ENCODE results near the gene COL25A1. TPM values are rescaled to one million over a fixed set of nuclear protein-coding genes. Genes with fewer than 3 reads are reported as not detected.
"Not testable (repeated sequence)": the region's sequence is repeated elsewhere in the genome, so short reads cannot be mapped to it uniquely, and the experiment has no call there.

COL25A1 gene
- polyA plus RNA-seq, 1 donor, result 2.5 TPM

DNA sequence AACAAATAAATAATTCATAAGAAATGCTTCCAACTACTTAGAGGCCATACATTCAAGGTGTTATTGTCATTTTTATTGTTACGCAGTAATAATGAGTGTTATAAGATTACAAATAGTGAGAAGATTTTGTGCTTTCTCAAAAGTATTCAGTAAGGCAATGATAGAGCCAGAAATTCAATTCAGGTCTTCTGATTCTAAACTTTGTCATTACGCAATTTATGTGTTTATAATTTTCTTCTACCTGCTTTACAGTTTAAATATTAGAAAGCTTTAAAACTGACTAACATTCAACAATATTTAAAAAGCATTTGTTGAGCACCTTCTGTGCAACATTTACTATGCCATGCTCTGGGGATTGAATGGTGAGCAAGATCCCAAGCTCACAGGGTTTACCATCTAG, 356.2 kb downstream of the COL25A1 start:
- H3K27ac ChIP-seq (ENCODE audit: low read length), result no peak overlapping the region
- DNase-seq, result no peak
- no peak overlapping the region for H3K4me3 ChIP-seq (ENCODE audit: low read length)
- H3K4me1 ChIP-seq (ENCODE audit: control insufficient read depth, insufficient read depth, low read length), result no peaks in the 10 kb centered on the region
- H3K9me3 ChIP-seq (ENCODE audit: control insufficient read depth, low read depth, low read length), result no peaks in the 10 kb centered on the region
- no peaks in the 10 kb centered on the region for H3K36me3 ChIP-seq (ENCODE audit: control insufficient read depth, insufficient read depth, low read length)
- H3K27me3 ChIP-seq (ENCODE audit: control insufficient read depth, insufficient read depth, low read length), result no peaks in the 10 kb centered on the region
- no CpG with 5 or more reads among the region's 2 CpGs for WGBS (ENCODE audit: insufficient coverage, low lambda C conversion rate)

- WGBS (ENCODE audit: insufficient coverage, low lambda C conversion rate), result 64% methylated on average over 2 of the region's 4 CpGs
- Histone ChIP-seq H3K27me3 (ENCODE audit: control insufficient read depth, insufficient read depth, low read length) (no peaks in the 10 kb centered on the region), H3K4me1 (ENCODE audit: control insufficient read depth, insufficient read depth, low read length) (no peaks in the 10 kb centered on the region), H3K9me3 (ENCODE audit: control insufficient read depth, low read depth, low read length) (no peaks in the 10 kb centered on the region), H3K4me3 (ENCODE audit: low read length) (no peak overlapping the region), H3K36me3 (ENCODE audit: control insufficient read depth, insufficient read depth, low read length) (no peaks in the 10 kb centered on the region), H3K27ac (ENCODE audit: low read length) (no peak overlapping the region)
- no peak for DNase-seq
These were observed 358.4 kb downstream of the COL25A1 start for GRCh38 chr4:108943976-108944591.

GRCh38 chr4:108943371-108943770, 359.1 kb downstream of the COL25A1 start:
- 83% methylated on average over 1 of the region's 3 CpGs for WGBS (ENCODE audit: insufficient coverage, low lambda C conversion rate)
- Histone ChIP-seq H3K9me3 (ENCODE audit: control insufficient read depth, low read depth, low read length) (no peaks in the 10 kb centered on the region), H3K27ac (ENCODE audit: low read length) (no peak overlapping the region), H3K27me3 (ENCODE audit: control insufficient read depth, insufficient read depth, low read length) (no peaks in the 10 kb centered on the region), H3K36me3 (ENCODE audit: control insufficient read depth, insufficient read depth, low read length) (no peaks in the 10 kb centered on the region), H3K4me3 (ENCODE audit: low read length) (no peak overlapping the region), H3K4me1 (ENCODE audit: control insufficient read depth, insufficient read depth, low read length) (no peaks in the 10 kb centered on the region)
- no peak for DNase-seq

DNA sequence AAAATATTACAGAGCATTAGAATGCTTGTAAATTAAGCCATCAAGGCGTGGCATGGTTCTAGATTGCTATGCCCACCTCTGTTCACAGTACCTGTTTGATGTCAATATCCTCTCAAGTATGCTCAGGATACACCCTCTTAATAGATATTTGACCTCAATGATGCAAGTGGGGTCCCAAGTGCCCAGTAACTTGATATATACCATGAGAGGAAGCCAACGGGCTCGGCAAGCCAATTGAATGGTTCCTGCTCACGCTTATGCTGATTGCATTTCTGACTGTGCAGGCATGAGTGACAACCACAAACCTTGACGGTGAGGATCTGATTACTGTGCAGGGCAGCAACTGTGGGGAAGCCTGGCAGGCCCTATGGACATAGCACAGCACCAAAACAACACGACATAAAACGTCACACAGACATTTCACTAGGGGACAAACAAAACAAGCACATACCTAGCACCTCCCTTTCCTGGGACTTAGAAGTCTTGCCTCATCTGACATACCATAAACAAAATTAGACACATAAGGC, 360.5 kb downstream of the COL25A1 start:
- WGBS (ENCODE audit: insufficient coverage, low lambda C conversion rate), result no CpG with 5 or more reads among the region's 7 CpGs
- Histone ChIP-seq H3K27me3 (ENCODE audit: control insufficient read depth, insufficient read depth, low read length) (no peaks in the 10 kb centered on the region), H3K27ac (ENCODE audit: low read length) (no peak overlapping the region), H3K4me3 (ENCODE audit: low read length) (no peak overlapping the region), H3K4me1 (ENCODE audit: control insufficient read depth, insufficient read depth, low read length) (no peaks in the 10 kb centered on the region), H3K9me3 (ENCODE audit: control insufficient read depth, low read depth, low read length) (no peaks in the 10 kb centered on the region), H3K36me3 (ENCODE audit: control insufficient read depth, insufficient read depth, low read length) (no peaks in the 10 kb centered on the region)
- no peak for DNase-seq

DNA sequence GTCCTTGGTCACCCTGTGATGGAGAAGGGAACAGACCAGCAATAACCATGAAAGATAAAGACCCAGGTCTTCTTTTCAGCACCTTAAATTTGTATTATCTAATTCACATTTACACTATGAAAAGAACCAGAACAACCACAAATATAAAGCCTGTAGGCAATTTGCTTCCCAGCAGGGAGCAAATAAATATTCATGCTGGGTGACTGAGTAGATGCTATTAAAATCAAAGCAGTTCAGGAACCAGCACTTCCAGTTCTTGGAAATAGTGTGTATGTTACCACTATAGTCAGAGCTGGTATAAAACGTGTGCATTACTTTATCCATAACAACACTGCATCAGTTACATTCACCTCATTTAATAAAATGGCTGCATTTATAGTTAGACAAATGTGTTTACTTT, 361.8 kb downstream of the COL25A1 start:
- Histone ChIP-seq H3K9me3 (ENCODE audit: control insufficient read depth, low read depth, low read length) (no peaks in the 10 kb centered on the region), H3K4me1 (ENCODE audit: control insufficient read depth, insufficient read depth, low read length) (no peaks in the 10 kb centered on the region), H3K36me3 (ENCODE audit: control insufficient read depth, insufficient read depth, low read length) (no peaks in the 10 kb centered on the region), H3K27me3 (ENCODE audit: control insufficient read depth, insufficient read depth, low read length) (no peaks in the 10 kb centered on the region), H3K27ac (ENCODE audit: low read length) (no peak overlapping the region), H3K4me3 (ENCODE audit: low read length) (no peak overlapping the region)
- 100% methylated on average over 1 of the region's 1 CpG for WGBS (ENCODE audit: insufficient coverage, low lambda C conversion rate)
- DNase-seq, result no peak

DNA sequence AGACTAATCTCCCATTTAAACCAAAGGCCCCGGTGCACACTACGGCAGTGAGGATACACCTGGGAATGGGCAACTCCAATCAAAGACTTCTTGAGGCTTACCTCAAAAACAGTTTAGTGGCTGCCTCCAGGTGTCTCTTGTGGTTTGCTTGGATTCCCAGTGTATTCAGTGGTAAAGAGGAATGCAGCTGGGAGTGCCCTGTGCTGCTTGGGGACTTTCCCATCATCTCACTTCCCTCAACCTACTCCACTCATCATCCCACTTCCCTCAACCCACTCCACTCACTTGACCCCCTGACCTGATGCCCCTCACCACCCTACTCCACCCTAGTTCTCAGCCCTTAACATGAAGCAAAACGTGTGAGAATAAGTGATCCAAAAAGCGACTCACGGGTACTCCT, 362.3 kb downstream of the COL25A1 start:
- H3K4me3 ChIP-seq (ENCODE audit: low read length), result no peak overlapping the region
- H3K9me3 ChIP-seq (ENCODE audit: control insufficient read depth, low read depth, low read length), result no peaks in the 10 kb centered on the region
- DNase-seq, result no peak
- no CpG with 5 or more reads among the region's 5 CpGs for WGBS (ENCODE audit: insufficient coverage, low lambda C conversion rate)
- H3K27me3 ChIP-seq (ENCODE audit: control insufficient read depth, insufficient read depth, low read length), result no peaks in the 10 kb centered on the region
- H3K36me3 ChIP-seq (ENCODE audit: control insufficient read depth, insufficient read depth, low read length), result no peaks in the 10 kb centered on the region
- no peaks in the 10 kb centered on the region for H3K4me1 ChIP-seq (ENCODE audit: control insufficient read depth, insufficient read depth, low read length)
- no peak overlapping the region for H3K27ac ChIP-seq (ENCODE audit: low read length)

DNA sequence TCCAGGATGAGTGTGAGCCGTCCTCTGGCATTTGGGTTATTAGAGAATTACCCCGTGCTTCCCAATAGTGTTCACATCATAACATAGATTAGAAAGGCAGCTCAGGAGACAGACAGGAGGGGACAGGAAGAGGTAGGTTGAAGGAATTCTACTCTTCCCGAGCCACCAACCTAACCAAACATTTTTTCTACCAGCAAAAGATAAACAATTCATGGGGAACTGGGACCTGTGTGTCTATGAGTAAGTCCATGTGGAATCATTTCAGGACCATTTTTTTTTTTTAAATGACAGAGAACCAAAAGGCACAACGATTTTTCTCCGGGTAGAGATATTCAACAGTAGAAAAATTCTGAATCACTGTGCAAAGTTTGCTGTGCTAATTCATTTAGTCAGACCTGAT, 365.4 kb downstream of the COL25A1 start:
- no peak for DNase-seq
- H3K9me3 ChIP-seq (ENCODE audit: control insufficient read depth, low read depth, low read length), result no peaks in the 10 kb centered on the region
- no peak overlapping the region for H3K27ac ChIP-seq (ENCODE audit: low read length)
- H3K4me3 ChIP-seq (ENCODE audit: low read length), result no peak overlapping the region
- no CpG with 5 or more reads among the region's 5 CpGs for WGBS (ENCODE audit: insufficient coverage, low lambda C conversion rate)
- no peaks in the 10 kb centered on the region for H3K4me1 ChIP-seq (ENCODE audit: control insufficient read depth, insufficient read depth, low read length)
- no peaks in the 10 kb centered on the region for H3K36me3 ChIP-seq (ENCODE audit: control insufficient read depth, insufficient read depth, low read length)
- H3K27me3 ChIP-seq (ENCODE audit: control insufficient read depth, insufficient read depth, low read length), result no peaks in the 10 kb centered on the region

- no CpG with 5 or more reads among the region's 5 CpGs for WGBS (ENCODE audit: insufficient coverage, low lambda C conversion rate)
- DNase-seq; H3K36me3 ChIP-seq (ENCODE audit: control insufficient read depth, insufficient read depth, low read length); H3K4me1 ChIP-seq (ENCODE audit: control insufficient read depth, insufficient read depth, low read length); H3K4me3 ChIP-seq (ENCODE audit: low read length); H3K9me3 ChIP-seq (ENCODE audit: control insufficient read depth, low read depth, low read length); H3K27ac ChIP-seq (ENCODE audit: low read length); H3K27me3 ChIP-seq (ENCODE audit: control insufficient read depth, insufficient read depth, low read length): not testable (repeated sequence)
These were observed 368.5 kb downstream of the COL25A1 start for GRCh38 chr4:108933925-108934324.

GRCh38 chr4:108933046-108933445, 369.4 kb downstream of the COL25A1 start:
- H3K9me3 ChIP-seq (ENCODE audit: control insufficient read depth, low read depth, low read length), result no peaks in the 10 kb centered on the region
- H3K4me1 ChIP-seq (ENCODE audit: control insufficient read depth, insufficient read depth, low read length), result no peaks in the 10 kb centered on the region
- no peak overlapping the region for H3K4me3 ChIP-seq (ENCODE audit: low read length)
- H3K27me3 ChIP-seq (ENCODE audit: control insufficient read depth, insufficient read depth, low read length), result peaks cover 3% of the 10 kb centered on the region
- no peak for DNase-seq
- H3K27ac ChIP-seq (ENCODE audit: low read length), result no peak overlapping the region
- H3K36me3 ChIP-seq (ENCODE audit: control insufficient read depth, insufficient read depth, low read length), result no peaks in the 10 kb centered on the region
- 85% methylated on average over 2 of the region's 3 CpGs for WGBS (ENCODE audit: insufficient coverage, low lambda C conversion rate)

GRCh38 chr4:108931926-108932325, 370.5 kb downstream of the COL25A1 start:
- no peak overlapping the region for H3K4me3 ChIP-seq (ENCODE audit: low read length)
- WGBS (ENCODE audit: insufficient coverage, low lambda C conversion rate), result 100% methylated on average over 1 of the region's 1 CpG

GRCh38 chr4:108930186-108930585, 372.3 kb downstream of the COL25A1 start:
- H3K27me3 ChIP-seq (ENCODE audit: control insufficient read depth, insufficient read depth, low read length), result peaks cover 3% of the 10 kb centered on the region
- H3K4me3 ChIP-seq (ENCODE audit: low read length), result no peak overlapping the region
- DNase-seq, result no peak
- no peaks in the 10 kb centered on the region for H3K36me3 ChIP-seq (ENCODE audit: control insufficient read depth, insufficient read depth, low read length)
- no peaks in the 10 kb centered on the region for H3K4me1 ChIP-seq (ENCODE audit: control insufficient read depth, insufficient read depth, low read length)
- no peak overlapping the region for H3K27ac ChIP-seq (ENCODE audit: low read length)
- no peaks in the 10 kb centered on the region for H3K9me3 ChIP-seq (ENCODE audit: control insufficient read depth, low read depth, low read length)

More at GRCh38 chr4:108931926-108932325, 370.5 kb downstream of the COL25A1 start:
- Histone ChIP-seq H3K4me1 (ENCODE audit: control insufficient read depth, insufficient read depth, low read length) (no peaks in the 10 kb centered on the region), H3K9me3 (ENCODE audit: control insufficient read depth, low read depth, low read length) (no peaks in the 10 kb centered on the region), H3K27me3 (ENCODE audit: control insufficient read depth, insufficient read depth, low read length) (peaks cover 3% of the 10 kb centered on the region), H3K27ac (ENCODE audit: low read length) (no peak overlapping the region), H3K36me3 (ENCODE audit: control insufficient read depth, insufficient read depth, low read length) (no peaks in the 10 kb centered on the region)
- DNase-seq, result no peak

Measured in large intestine (tissue), 3 donors.